Measurements from ENCODE around the gene TAP2. TPM values are rescaled to one million over a fixed set of nuclear protein-coding genes. Genes with fewer than 3 reads are reported as not detected.
A peak's percentile ranks its signal among the peaks of the same experiment; 100 is the strongest.

TAP2 gene
- total RNA-seq, 2 experiments from 2014 or later: 96.4 to 108 TPM

GRCh38 chr6:32842690-32843089 is 4.2 kb upstream of the TAP2 start:
- no peaks in the 10 kb centered on the region for H4K20me1 ChIP-seq (ENCODE audit: insufficient read depth, low read length)
- peak overlapping the region; percentile 88 for H3K27ac ChIP-seq (ENCODE audit: low read depth, low read length, poor library complexity, severe bottlenecking)
- no TSS peak for BruUV-seq (replicated peaks)
- intact Hi-C loops (cut with micrococcal nuclease; ENCODE audit: unreplicated experiment): loop anchor here (5.0 kb wide), 1 partner anchor 130 kb away; no protein-coding TSS in a partner anchor
- H3K9me2 ChIP-seq (ENCODE audit: insufficient read depth, low read length): no peaks in the 10 kb centered on the region
- peak overlapping the region; percentile 90 for H3K4me2 ChIP-seq (ENCODE audit: low read length)
- H3K4me3 ChIP-seq (ENCODE audit: low read depth, low read length, poor library complexity, severe bottlenecking): peak overlapping the region; percentile 77
- no peak for DNase-seq (ENCODE audit: low spot score)
- no peak overlapping the region for H2AFZ ChIP-seq (ENCODE audit: low read length)
- H3K9me3 ChIP-seq (ENCODE audit: low read length): no peaks in the 10 kb centered on the region
- H3K36me3 ChIP-seq (ENCODE audit: insufficient read depth, low read length): peaks cover 66% of the 10 kb centered on the region
- H3K4me1 ChIP-seq (ENCODE audit: insufficient read depth, low read length, poor library complexity, severe bottlenecking): peaks cover 55% of the 10 kb centered on the region
- no peak for TF ChIP-seq EZH2phosphoT487 (IDR thresholded peaks at IDR 0.05; ENCODE audit: borderline replicate concordance, low read depth, low read length)
- no peak for TF ChIP-seq CTCF (conservative IDR thresholded peaks at IDR 0.05; ENCODE audit: low read length)
- peaks cover 48% of the 10 kb centered on the region for H3K79me2 ChIP-seq (ENCODE audit: insufficient read depth, low read depth, low read length)
- POLR2A ChIA-PET: interaction anchor here (1.9 kb wide), 1 partner anchor 25 kb away, joined by 10 read pairs; no protein-coding TSS in a partner anchor
- CTCF ChIA-PET (ENCODE audit: unreplicated experiment): no interaction called here

DNA sequence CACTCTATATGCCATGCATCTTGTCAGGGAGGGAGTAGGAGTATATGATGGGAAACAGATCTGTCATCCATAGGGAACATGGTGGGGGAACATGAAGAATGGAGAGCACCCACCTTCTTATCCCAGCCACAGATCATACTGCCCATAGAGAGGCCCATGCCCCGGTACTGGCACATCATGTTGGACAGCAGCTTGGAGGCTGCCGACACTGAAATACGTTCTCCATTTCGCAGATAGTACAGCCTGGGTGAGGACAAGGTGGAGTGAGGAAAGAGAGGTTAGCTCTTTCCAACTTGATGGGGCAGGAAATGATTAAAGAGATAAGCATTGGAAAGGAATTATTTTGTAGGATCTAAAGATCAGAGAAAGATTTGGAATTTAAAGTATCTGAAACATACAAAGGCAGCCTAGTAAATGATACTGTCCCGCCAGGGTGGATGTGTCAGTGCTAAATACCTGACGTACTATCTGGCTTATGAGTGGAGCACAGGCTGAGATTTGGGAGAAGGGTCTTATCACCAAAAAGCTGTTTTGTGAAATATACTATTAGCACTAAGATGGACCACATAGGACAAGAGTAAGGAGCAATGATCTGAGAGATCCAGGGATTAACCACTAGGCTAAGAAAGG is 3.6 kb upstream of the TAP2 start:
- ChIA-PET POLR2A (interaction anchor here (0.7 to 1.9 kb wide), 5 partner anchors 11 to 222 kb away, joined by 3 to 10 read pairs (median 3); partner anchors contain the start of gene TAP1), CTCF (ENCODE audit: unreplicated experiment) (no interaction called here)
- peaks cover 65% of the 10 kb centered on the region for H3K36me3 ChIP-seq (ENCODE audit: insufficient read depth, low read length)
- peak overlapping the region; percentile 90 for H3K4me2 ChIP-seq (ENCODE audit: low read length)
- BruUV-seq (replicated peaks): no TSS peak
- peaks cover 59% of the 10 kb centered on the region for H3K4me1 ChIP-seq (ENCODE audit: insufficient read depth, low read length, poor library complexity, severe bottlenecking)
- no peaks in the 10 kb centered on the region for H3K9me3 ChIP-seq (ENCODE audit: low read length)
- peaks cover 53% of the 10 kb centered on the region for H3K79me2 ChIP-seq (ENCODE audit: insufficient read depth, low read depth, low read length)
- H3K9me2 ChIP-seq (ENCODE audit: insufficient read depth, low read length): no peaks in the 10 kb centered on the region
- no peak overlapping the region for H2AFZ ChIP-seq (ENCODE audit: low read length)
- TF ChIP-seq EZH2phosphoT487 (IDR thresholded peaks at IDR 0.05; ENCODE audit: borderline replicate concordance, low read depth, low read length) (no peak), CTCF (conservative IDR thresholded peaks at IDR 0.05; ENCODE audit: low read length) (no peak)
- DNase-seq (ENCODE audit: low spot score): no peak
- H3K27ac ChIP-seq (ENCODE audit: low read depth, low read length, poor library complexity, severe bottlenecking): no peak overlapping the region
- intact Hi-C loops (cut with micrococcal nuclease; ENCODE audit: unreplicated experiment): loop anchor here (5.0 kb wide), 1 partner anchor 130 kb away; no protein-coding TSS in a partner anchor
- peak overlapping the region; percentile 77 for H3K4me3 ChIP-seq (ENCODE audit: low read depth, low read length, poor library complexity, severe bottlenecking)
- H4K20me1 ChIP-seq (ENCODE audit: insufficient read depth, low read length): no peaks in the 10 kb centered on the region; the same call in 1 of the 2 replicates
